ENCODE data around the gene COX15. TPM values are rescaled to one million over a fixed set of nuclear protein-coding genes. Genes with fewer than 3 reads are reported as not detected.

The COX15 gene
- total RNA-seq (31.7 and 34.6 TPM in 2 replicates), polyA plus RNA-seq (13.7 and 16.6 TPM in 2 replicates), polyA minus RNA-seq (16.9 and 21.4 TPM in 2 replicates), Bru-seq, nascent RNA (percentile 72 among the genes with signal in this experiment), BruChase-seq, experiment 1, labeled RNA remaining after a 6-hour chase (percentile 96 among the genes with signal in this experiment), BruChase-seq, experiment 2, labeled RNA remaining after a 2-hour chase (percentile 92 among the genes with signal in this experiment)
- 14.2 and 16.5 TPM in 2 replicates for polyA plus RNA-seq (2011; cell fraction: cytosol; rRNA removed)
- 21.0 and 24.1 TPM in 2 replicates for polyA plus RNA-seq (2011; cell fraction: nucleus; rRNA removed)
- 30.6 and 31.0 TPM in 2 replicates for polyA plus RNA-seq (2012)
- 22.1 TPM for polyA minus RNA-seq (2011; cell fraction: cytosol; rRNA and poly(A)+ RNA removed)
- polyA minus RNA-seq (2011; cell fraction: nucleus; rRNA and poly(A)+ RNA removed): 6.0 and 11.2 TPM in 2 replicates
- long read RNA-seq, transcript COX15-201 (9 exons, 2,356 nt): major isoform, 53 of 85 reads
- long read RNA-seq, transcript COX15-202 (9 exons, 2,788 nt): minor isoform, 6 of 85 reads
- long read RNA-seq, partial matches to known transcripts: 5 of 85 reads
- long read RNA-seq, other reads (novel, unspliced or antisense): 21 of 85 reads

- peak within 1 kb of the TSS; percentile 77 for H3K4me2 ChIP-seq (ENCODE audit: insufficient read depth, low read length)
- no peaks in the 10 kb centered on the region for H4K20me1 ChIP-seq (replicated peaks; ENCODE audit: control insufficient read depth, extremely low read depth, insufficient read depth, low read length)
- H3K9me3 ChIP-seq (replicated peaks; ENCODE audit: control insufficient read depth, insufficient read depth, low read length): no peaks in the 10 kb centered on the region
- H3K9me1 ChIP-seq (replicated peaks; ENCODE audit: control insufficient read depth, extremely low read depth, insufficient read depth, low read length): no peaks in the 10 kb centered on the region
- DNase-seq (ENCODE audit: low read depth, low spot score): peak; percentile 98
- H2AFZ ChIP-seq (ENCODE audit: low read depth, low read length): peak within 1 kb of the TSS; percentile 87
- peak; percentile 90 for FAIRE-seq
- H3K27me3 ChIP-seq (ENCODE audit: control insufficient read depth in 2 of 2, insufficient read depth in 2 of 2, low read length in 2 of 2): no peaks in the 10 kb centered on the region
- peak within 1 kb of the TSS; percentile 53 for H3K27ac ChIP-seq (ENCODE audit: insufficient read depth, low read depth, low read length)
- H3K4me3 ChIP-seq (replicated peaks in 1 of 3; ENCODE audit: insufficient read depth in 1 of 3, low read depth in 1 of 3, low read length in 3 of 3): peak within 1 kb of the TSS; percentile 48 to 90 (median 65)
- peaks cover 2 to 3% of the 10 kb centered on the region in 2 experiments for H3K36me3 ChIP-seq (ENCODE audit: control insufficient read depth in 2 of 2, extremely low read depth in 1 of 2, insufficient read depth in 2 of 2, low read length in 2 of 2)
- no peak for TF ChIP-seq JUN (IDR thresholded peaks at IDR 0.05; ENCODE audit: borderline replicate concordance, insufficient read depth, insufficient read length, low read depth)
- peak; percentile 20 for TF ChIP-seq MYC (IDR thresholded peaks at IDR 0.05; ENCODE audit: low read depth, low read length)
- peak; percentile 33 to 54 for TF ChIP-seq CTCF (IDR thresholded peaks at IDR 0.05; ENCODE audit: extremely low read depth in 1 of 2, insufficient read depth in 1 of 2, low read depth in 1 of 2, low read length in 2 of 2)
- peak; percentile 86 for TF ChIP-seq POLR2A (IDR thresholded peaks at IDR 0.05; ENCODE audit: low read depth, low read length)
- peak; percentile 67 for TF ChIP-seq POLR2AphosphoS5 (IDR thresholded peaks at IDR 0.05; ENCODE audit: insufficient read depth, low read depth, low read length)
- peak; percentile 72 for TF ChIP-seq MAX (IDR thresholded peaks at IDR 0.05; ENCODE audit: insufficient read depth, insufficient read length)
- TF ChIP-seq GATA2 (IDR thresholded peaks at IDR 0.05; ENCODE audit: insufficient read depth, insufficient read length, low read depth, low read length): no peak
- dilution Hi-C loops (cut with MboI; ENCODE audit: extremely low pct_ligation_motif_present, low sequenced_read_pairs): no loop called here
- peaks cover 16% of the 10 kb centered on the region for H3K79me2 ChIP-seq (ENCODE audit: control insufficient read depth, insufficient read depth, low read length)
- BruUV-seq (replicated peaks): TSS peak; percentile 60
- ChIA-PET POLR2A (interaction anchor here (0.6 to 1.4 kb wide), 4 partner anchors 19 to 113 kb away, joined by 3 to 4 read pairs (median 3); partner anchors contain the start of gene ABCC2), CTCF (interaction anchor here (0.9 to 4.6 kb wide), 20 partner anchors 9 to 313 kb away, joined by 3 to 49 read pairs (median 4); partner anchors contain the start of genes DNMBP, ENTPD7 and SLC25A28)
- H3K9ac ChIP-seq (replicated peaks; ENCODE audit: extremely low read depth, insufficient read depth, low read length): peak within 1 kb of the TSS; percentile 77
- intact Hi-C loops (cut with micrococcal nuclease): loop anchor here (1.0 to 5.0 kb wide), 7 partner anchors 47 to 495 kb away; partner anchors contain the start of genes CHUK and ERLIN1
- peaks cover 15% of the 10 kb centered on the region for H3K4me1 ChIP-seq (ENCODE audit: control insufficient read depth, extremely low read depth, insufficient read depth, low read length)
Measured at GRCh38 chr10:99732033-99732842, at the start of gene COX15, which contains the start of gene CUTC. Gene COX15 (minus strand): TSS chr10:99732127. CDS start chr10:99732049, 78 bp downstream. Gene CUTC (plus strand): TSS chr10:99732234. CDS start chr10:99732349, 115 bp downstream.
